Heart left ventricle (tissue), 16 donors: ENCODE measurements around the gene LGALS3BP. TPM values are rescaled to one million over a fixed set of nuclear protein-coding genes. Genes with fewer than 3 reads are reported as not detected.
A peak's percentile ranks its signal among the peaks of the same experiment; 100 is the strongest.

ENCODE experiments used
- ATAC-seq, 4 donors: fragments of 200-7000 bp; cut with Tn5 transposase; one replicate each; pipeline ENCODE4 v1.9.1; 2020 to 2022; ENCODE audit warnings: moderate library complexity in 4 of 4, mild to moderate bottlenecking in 3 of 4, moderate number of reproducible peaks in 1 of 4
- DNase-seq, 5 donors: peaks; one replicate each; pipeline ENCODE4 v3.0.0-alpha.2; 2020
- H3K27ac ChIP-seq, 12 donors: fragments of 200-600 bp; sonication (generic) in 4 of 12; one replicate each; pipeline versions ENCODE4 v1.5.0 to v1.8.0; 2016 to 2022; ENCODE audit warnings: mild to moderate bottlenecking in 2 of 12
- H3K27me3 ChIP-seq, 9 donors: fragments of 200-600 bp; sonication (generic) in 2 of 9; one replicate each; pipeline versions ENCODE4 v1.5.1 to v1.8.0; 2016 to 2022; ENCODE audit warnings: mild to moderate bottlenecking in 3 of 9
- H3K36me3 ChIP-seq, 9 donors: fragments of 200-600 bp; sonication (generic) in 2 of 9; one replicate each; pipeline versions ENCODE4 v1.5.0 to v1.8.0; 2018 to 2022; ENCODE audit warnings: mild to moderate bottlenecking in 2 of 9
- H3K4me1 ChIP-seq, 12 donors: fragments of 200-600 bp; sonication (generic) in 4 of 12; one replicate each; pipeline versions ENCODE4 v1.5.0 to v1.8.0; 2016 to 2022; ENCODE audit warnings: mild to moderate bottlenecking in 3 of 12
- H3K4me3 ChIP-seq, 12 donors: fragments of 200-600 bp; sonication (generic) in 4 of 12; one replicate each; pipeline versions ENCODE4 v1.5.0 to v1.8.0; 2017 to 2022; ENCODE audit warnings: mild to moderate bottlenecking in 9 of 12, moderate library complexity in 4 of 12
- H3K9me3 ChIP-seq, 12 donors: fragments of 200-600 bp; sonication (generic) in 4 of 12; one replicate each; pipeline versions ENCODE4 v1.5.0 to v1.8.0; 2016 to 2022; ENCODE audit warnings: mild to moderate bottlenecking in 1 of 12
- POLR2A ChIP-seq, 2 donors: fragments of 450-650 bp; IDR thresholded peaks; one replicate each; pipeline ENCODE4 v1.6.1; 2017; ENCODE audit warnings: antibody characterized with exemption in 2 of 2, mild to moderate bottlenecking in 2 of 2, moderate library complexity in 2 of 2
- WGBS, 4 donors: extraction: QIAGEN DNeasy Blood & Tissue Kit in 2 of 4; methylation state at CpG; one replicate each; pipeline versions ENCODE4 v1.1.5 to v1.1.7; 2013 to 2018; 5-methylcytosine and 5-hydroxymethylcytosine counted together
- intact Hi-C, 10 donors: fragments of 100-400 bp; cut with DNase I; formaldehyde crosslinking; loops; one replicate each; pipeline versions ENCODE4 v1.11.1 to v1.14.2; 2022
- polyA plus RNA-seq, 2 donors: library from polyadenylated mRNA; stranded (reverse); fragments of 200-250 nt; gene quantifications; one replicate each; pipeline ENCODE4 v1.2.3, GENCODE V29; 2013
- total RNA-seq, 9 donors: library from RNA; depleted of rRNA in 2 of 9; stranded (reverse); fragments of >200 nt in 2 of 9; fragmentation: NEBNext Ultra II Directional in 3 of 9; extraction: Animal tissue kit (Norgen Biotek cat#: 25700) in 3 of 9; gene quantifications; one replicate each; pipeline versions ENCODE4 v1.1.0 to v1.2.4, GENCODE V29; 2016 to 2023
- TF ChIP-seq, protein P1 (sequence below), 12 donors: fragments of 200-600 bp; sonication (generic) in 4 of 12; IDR thresholded peaks; one replicate each; pipeline versions ENCODE4 v1.5.0 to v1.8.0; 2018 to 2022; ENCODE audit warnings: antibody characterized with exemption in 12 of 12, mild to moderate bottlenecking in 5 of 12
- donor health status: ischemic (EF 13 %, LVEDD 7.1; RV severe dilation, severe dysfunction).
- donor health status: healthy with polysubstance abuse.
- donor health status: DM: no; HTN: yes; CAD: no.
- donor health status: DM: no; HTN: no; CAD: no.
- donor health status: ischemic (EF 25% LVEDD 6.9; RV normal size, moderate dysfunction).
- donor health status: ischemic (EF 25% LVEDD 5.7; RV mildly dilated, moderate dysfunction).
- donor health status: healthy.
- donor health status: DM: yes; HTN: yes; CAD: no.
- donor health status: ischemic (EF 35%, LVEDD 5.7; RV mildly dilated, moderate dysfunction).
- donor health status: nonischemic (EF 11% LVEDD 7.7; RV severe dilation, severe dysfunction).
- donor health status: DM: yes; HTN: yes; CAD: no.
- donor health status: PGD.
- donor health status: ischemic (EF 29% LVEDD 5.4; RV normal size, mild dysfunction).
- donor health status: nonischemic (EF 23%, LVEDD 6.1; RV moderate dilation, normal function).

The LGALS3BP gene
- total and polyA plus RNA-seq, 11 donors: 178 to 1,343 (median 547) TPM

DNA sequence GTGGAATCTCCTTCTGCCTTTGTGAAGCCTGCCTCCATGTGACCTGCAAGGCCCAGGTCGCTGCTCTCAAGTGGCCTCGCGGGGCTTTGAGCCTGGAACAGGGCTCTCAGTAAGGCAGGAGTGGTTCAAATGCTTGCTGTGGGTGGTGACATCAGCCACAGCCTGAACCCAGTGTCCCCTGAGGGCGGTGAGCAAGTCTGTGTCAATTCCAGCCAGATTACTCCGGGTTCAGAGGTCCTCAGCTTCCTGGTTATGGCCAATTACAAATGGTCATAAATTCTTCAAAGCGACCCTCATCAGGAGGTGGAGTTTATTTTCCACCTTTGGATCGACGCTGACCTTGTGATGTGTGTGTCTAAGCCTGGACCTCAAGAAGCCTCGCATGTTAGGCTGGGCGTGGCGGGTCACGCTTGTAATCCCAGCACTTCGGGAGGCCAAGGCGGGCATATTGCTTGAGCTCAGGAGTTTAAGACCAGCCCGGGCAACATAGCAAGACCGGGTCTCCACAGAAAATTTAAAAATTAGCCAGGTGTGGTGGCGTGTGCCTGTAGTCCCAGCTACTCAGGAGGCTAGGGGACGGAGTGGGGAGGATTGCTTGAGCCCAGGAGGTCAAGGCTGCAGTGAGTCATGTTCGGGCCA, 17.3 kb downstream of the LGALS3BP start:
- no peak overlapping the region for H3K27ac ChIP-seq
- 81 to 85% (median 84%) methylated on average over 17 to 19 of the region's 19 CpGs for WGBS, 4 donors
- H3K36me3 ChIP-seq: peaks cover 0 to 9% (median 2%) of the 10 kb centered on the region in 9 donors
- H3K27me3 ChIP-seq: no peaks in the 10 kb centered on the region
- TF ChIP-seq, protein P1, sequence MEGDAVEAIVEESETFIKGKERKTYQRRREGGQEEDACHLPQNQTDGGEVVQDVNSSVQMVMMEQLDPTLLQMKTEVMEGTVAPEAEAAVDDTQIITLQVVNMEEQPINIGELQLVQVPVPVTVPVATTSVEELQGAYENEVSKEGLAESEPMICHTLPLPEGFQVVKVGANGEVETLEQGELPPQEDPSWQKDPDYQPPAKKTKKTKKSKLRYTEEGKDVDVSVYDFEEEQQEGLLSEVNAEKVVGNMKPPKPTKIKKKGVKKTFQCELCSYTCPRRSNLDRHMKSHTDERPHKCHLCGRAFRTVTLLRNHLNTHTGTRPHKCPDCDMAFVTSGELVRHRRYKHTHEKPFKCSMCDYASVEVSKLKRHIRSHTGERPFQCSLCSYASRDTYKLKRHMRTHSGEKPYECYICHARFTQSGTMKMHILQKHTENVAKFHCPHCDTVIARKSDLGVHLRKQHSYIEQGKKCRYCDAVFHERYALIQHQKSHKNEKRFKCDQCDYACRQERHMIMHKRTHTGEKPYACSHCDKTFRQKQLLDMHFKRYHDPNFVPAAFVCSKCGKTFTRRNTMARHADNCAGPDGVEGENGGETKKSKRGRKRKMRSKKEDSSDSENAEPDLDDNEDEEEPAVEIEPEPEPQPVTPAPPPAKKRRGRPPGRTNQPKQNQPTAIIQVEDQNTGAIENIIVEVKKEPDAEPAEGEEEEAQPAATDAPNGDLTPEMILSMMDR (IDR thresholded peaks at IDR 0.05): no peak
- no peak for TF ChIP-seq POLR2A (IDR thresholded peaks at IDR 0.05)
- no peak overlapping the region for H3K4me3 ChIP-seq
- peaks cover 0 to 9% (median 0%) of the 10 kb centered on the region in 12 donors for H3K4me1 ChIP-seq
- peak in 1 of 5 donors; percentile 62 for DNase-seq
- H3K9me3 ChIP-seq: no peaks in the 10 kb centered on the region
- ATAC-seq: peak in 1 of 4 donors; percentile 44
- intact Hi-C loops: no loop called here

DNA sequence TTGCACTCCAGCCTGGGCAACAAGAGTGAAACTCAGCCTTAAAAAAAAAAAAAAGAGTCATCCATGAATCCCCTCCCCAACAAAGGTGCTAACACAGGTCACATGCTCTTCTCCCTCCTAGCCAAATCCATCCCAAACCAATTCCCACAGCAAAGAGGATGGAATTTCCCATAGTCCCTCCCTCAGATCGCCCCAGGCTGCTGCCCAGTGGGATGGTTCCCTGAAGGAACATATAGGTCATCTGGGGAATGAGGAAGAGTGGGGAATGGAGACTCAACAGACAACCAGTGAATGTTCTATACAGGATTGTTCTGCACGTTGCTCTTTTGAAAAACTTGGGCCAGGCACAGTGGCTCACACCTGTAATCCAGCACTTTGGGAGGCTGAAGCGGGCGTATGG, 18.2 kb downstream of the LGALS3BP start:
- Histone ChIP-seq H3K27me3 (no peaks in the 10 kb centered on the region), H3K4me1 (peaks cover 0 to 9% (median 0%) of the 10 kb centered on the region in 12 donors), H3K9me3 (no peaks in the 10 kb centered on the region), H3K36me3 (peaks cover 0 to 1% (median 0%) of the 10 kb centered on the region in 9 donors), H3K27ac (no peak overlapping the region), H3K4me3 (no peak overlapping the region)
- DNase-seq (no peak), ATAC-seq (no peak)
- intact Hi-C loops: no loop called here
- 94 to 97% (median 96%) methylated on average over 4 of the region's 4 CpGs for WGBS, 4 donors
- TF ChIP-seq, protein P1 (IDR thresholded peaks at IDR 0.05): no peak
- no peak for TF ChIP-seq POLR2A (IDR thresholded peaks at IDR 0.05)

DNA sequence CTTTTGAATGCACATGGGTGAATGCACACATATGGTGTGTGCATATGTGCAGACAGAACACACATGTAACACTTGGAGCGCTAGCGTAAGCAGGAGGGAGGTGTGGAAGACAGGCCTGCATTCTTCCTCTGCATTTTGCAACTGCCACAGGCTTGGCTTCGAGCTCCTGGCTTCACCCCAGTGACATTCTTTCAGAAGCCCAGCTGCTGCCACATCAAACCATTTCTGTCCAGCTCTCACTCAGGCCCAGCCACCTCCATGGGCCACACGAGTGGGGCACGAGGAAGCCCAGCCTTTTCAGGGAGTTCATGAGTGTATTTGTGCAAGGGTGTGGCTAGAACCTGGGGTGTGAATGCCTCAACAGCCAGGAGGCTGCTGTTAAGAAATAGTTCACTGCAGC, 18.8 kb downstream of the LGALS3BP start:
- ATAC-seq: peak; percentile 69 to 89 (median 80)
- peak overlapping the region in 3 of 12 donors; percentile 9 to 41 (median 18) for H3K27ac ChIP-seq
- WGBS, 4 donors: 45 to 56% (median 51%) methylated on average over 5 of the region's 5 CpGs
- intact Hi-C loops: no loop called here
- no peaks in the 10 kb centered on the region for H3K36me3 ChIP-seq
- TF ChIP-seq, protein P1 (IDR thresholded peaks at IDR 0.05): no peak
- no peak for TF ChIP-seq POLR2A (IDR thresholded peaks at IDR 0.05)
- peaks cover 0 to 9% (median 0%) of the 10 kb centered on the region in 12 donors for H3K4me1 ChIP-seq
- DNase-seq: peak in 2 of 5 donors; percentile 65 to 76
- H3K27me3 ChIP-seq: no peaks in the 10 kb centered on the region
- no peak overlapping the region for H3K4me3 ChIP-seq
- no peaks in the 10 kb centered on the region for H3K9me3 ChIP-seq

DNA sequence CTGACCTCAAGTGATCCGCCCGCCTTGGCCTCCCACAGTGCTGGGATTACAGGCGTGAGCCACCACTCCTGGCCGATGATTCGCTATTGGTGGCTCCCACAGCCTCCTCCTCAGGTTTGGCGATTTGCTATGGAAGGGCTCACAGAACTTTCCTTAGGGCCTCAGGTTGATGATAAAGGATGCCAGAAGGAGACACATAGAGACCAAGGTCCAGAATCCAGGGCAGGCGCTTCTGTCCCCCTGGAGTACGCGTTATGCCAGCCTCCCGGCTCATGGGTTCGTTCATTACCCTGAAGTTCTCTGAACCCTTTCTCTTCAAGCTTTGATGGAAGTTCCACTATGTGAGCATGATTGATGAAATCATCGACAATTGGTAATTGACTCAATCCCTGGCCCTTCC, 19.9 kb downstream of the LGALS3BP start:
- no peaks in the 10 kb centered on the region for H3K27me3 ChIP-seq
- TF ChIP-seq POLR2A (IDR thresholded peaks at IDR 0.05): no peak
- TF ChIP-seq, protein P1 (IDR thresholded peaks at IDR 0.05): no peak
- no peak overlapping the region for H3K4me3 ChIP-seq
- no peaks in the 10 kb centered on the region for H3K36me3 ChIP-seq
- intact Hi-C loops: no loop called here
- peaks cover 0 to 9% (median 0%) of the 10 kb centered on the region in 12 donors for H3K4me1 ChIP-seq
- ATAC-seq: no peak
- WGBS, 4 donors: 94 to 99% (median 96%) methylated on average over 12 of the region's 12 CpGs
- H3K9me3 ChIP-seq: no peaks in the 10 kb centered on the region
- H3K27ac ChIP-seq: no peak overlapping the region
- no peak for DNase-seq
